ENCODE data around the gene SPIN2A. TPM values are rescaled to one million over a fixed set of nuclear protein-coding genes. Genes with fewer than 3 reads are reported as not detected.

The SPIN2A gene
- total and polyA plus RNA-seq, 10 of the 15 experiments (the other 5 are each of a cell fraction or from before 2014, with no cell fraction given) = 0.09 to 0.45 (median 0.34) TPM; not detected in 1

- DNase-seq (ENCODE audit: low read depth, low spot score) (no peak), FAIRE-seq (no peak), ATAC-seq (no peak)
- TF ChIP-seq USF1 (IDR thresholded peaks at IDR 0.05; ENCODE audit: borderline replicate concordance, extremely low read length, insufficient read depth, low read depth, low read length) (no peak), PAX8 (IDR thresholded peaks at IDR 0.05) (no peak), ASH2L (IDR thresholded peaks at IDR 0.05; ENCODE audit: borderline replicate concordance, low read depth) (no peak), CTCF (IDR thresholded peaks at IDR 0.05 in 2 of 3, conservative IDR thresholded peaks at IDR 0.05 in 1 of 3; ENCODE audit: control insufficient read depth in 2 of 3, extremely low read depth in 1 of 3, insufficient read depth in 1 of 3, low read depth in 3 of 3, low read length in 3 of 3) (no peak), HCFC1 (IDR thresholded peaks at IDR 0.05; ENCODE audit: low read length) (no peak), BCL3 (IDR thresholded peaks at IDR 0.05; ENCODE audit: borderline replicate concordance, insufficient read depth, low read depth, low read length, poor library complexity, severe bottlenecking) (no peak), ZSCAN29 (IDR thresholded peaks at IDR 0.05) (no peak), CEBPB (IDR thresholded peaks at IDR 0.05; ENCODE audit: borderline replicate concordance in 1 of 2, low read depth in 2 of 2, low read length in 2 of 2) (no peak), NFYB (IDR thresholded peaks at IDR 0.05; ENCODE audit: insufficient read depth, low read depth, low read length) (no peak)
- TF ChIP-seq, protein P1, sequence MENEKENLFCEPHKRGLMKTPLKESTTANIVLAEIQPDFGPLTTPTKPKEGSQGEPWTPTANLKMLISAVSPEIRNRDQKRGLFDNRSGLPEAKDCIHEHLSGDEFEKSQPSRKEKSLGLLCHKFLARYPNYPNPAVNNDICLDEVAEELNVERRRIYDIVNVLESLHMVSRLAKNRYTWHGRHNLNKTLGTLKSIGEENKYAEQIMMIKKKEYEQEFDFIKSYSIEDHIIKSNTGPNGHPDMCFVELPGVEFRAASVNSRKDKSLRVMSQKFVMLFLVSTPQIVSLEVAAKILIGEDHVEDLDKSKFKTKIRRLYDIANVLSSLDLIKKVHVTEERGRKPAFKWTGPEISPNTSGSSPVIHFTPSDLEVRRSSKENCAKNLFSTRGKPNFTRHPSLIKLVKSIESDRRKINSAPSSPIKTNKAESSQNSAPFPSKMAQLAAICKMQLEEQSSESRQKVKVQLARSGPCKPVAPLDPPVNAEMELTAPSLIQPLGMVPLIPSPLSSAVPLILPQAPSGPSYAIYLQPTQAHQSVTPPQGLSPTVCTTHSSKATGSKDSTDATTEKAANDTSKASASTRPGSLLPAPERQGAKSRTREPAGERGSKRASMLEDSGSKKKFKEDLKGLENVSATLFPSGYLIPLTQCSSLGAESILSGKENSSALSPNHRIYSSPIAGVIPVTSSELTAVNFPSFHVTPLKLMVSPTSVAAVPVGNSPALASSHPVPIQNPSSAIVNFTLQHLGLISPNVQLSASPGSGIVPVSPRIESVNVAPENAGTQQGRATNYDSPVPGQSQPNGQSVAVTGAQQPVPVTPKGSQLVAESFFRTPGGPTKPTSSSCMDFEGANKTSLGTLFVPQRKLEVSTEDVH (IDR thresholded peaks at IDR 0.05; ENCODE audit: low read depth, partially characterized antibody) = no peak
- no TSS peak for BruUV-seq (replicated peaks)
- Histone ChIP-seq H3K79me2 (ENCODE audit: control insufficient read depth, insufficient read depth, low read length) (no peaks in the 10 kb centered on the region), H3K36me3 (ENCODE audit: control insufficient read depth in 2 of 2, insufficient read depth in 2 of 2, low read length in 1 of 2) (no peaks in the 10 kb centered on the region; a peak in 1 of 4 replicates), H3K4me2 (ENCODE audit: control insufficient read depth, insufficient read depth) (no peak overlapping the region), H3K9ac (ENCODE audit: control insufficient read depth, insufficient read depth, low read length) (no peak overlapping the region), H3K9me3 (replicated peaks; ENCODE audit: control insufficient read depth, insufficient read depth, low read length) (no peaks in the 10 kb centered on the region), H2AFZ (ENCODE audit: control insufficient read depth, low read depth, low read length) (no peak overlapping the region), H4K20me1 (ENCODE audit: control insufficient read depth, insufficient read depth) (no peaks in the 10 kb centered on the region), H3K27ac (ENCODE audit: control insufficient read depth, insufficient read depth) (no peak overlapping the region), H3K27me3 (replicated peaks in 1 of 2; ENCODE audit: control insufficient read depth in 2 of 2, insufficient read depth in 2 of 2, low read length in 1 of 2) (no peaks in the 10 kb centered on the region), H3K4me1 (ENCODE audit: control insufficient read depth, insufficient read depth, low read length) (no peaks in the 10 kb centered on the region), H3K4me3 (no peak overlapping the region)
- ChIA-PET RAD21 (ENCODE audit: unreplicated experiment) (no interaction called here), CTCF (no interaction called here), POLR2A (no interaction called here), SMC1A (ENCODE audit: uncharacterized antibody, unreplicated experiment) (no interaction called here)
- 66% methylated on average over 2 of the region's 2 CpGs for WGBS (ENCODE audit: insufficient coverage, insufficient replicate concordance, low lambda C conversion rate, missing lambda C conversion rate)
- in situ Hi-C loops (cut with MboI) (no loop called here), intact Hi-C loops (cut with micrococcal nuclease; ENCODE audit: unreplicated experiment) (no loop called here)
Measured at GRCh38 chrX:57104921-57105398, 32.2 kb downstream of the SPIN2A start.

Measured in GM12878 (cell line).